K562 (cell line): Measurements from ENCODE around the gene KPNB1. TPM values are rescaled to one million over a fixed set of nuclear protein-coding genes. Genes with fewer than 3 reads are reported as not detected.

ENCODE experiments used
- ATAC-seq: fragments of 200-7000 bp; cut with Tn5 transposase; 3 replicates; pipeline ENCODE4 v1.9.1; 2020; ENCODE audit warnings: moderate library complexity
- BruUV-seq: library from RNA; stranded (reverse); fragments of 400-500 nt; replicated peaks from 2 replicates; lab custom pipeline; 2021; lab: Mats Ljungman, UMichigan
- CTCF ChIA-PET: fragments of 300-600 bp; formaldehyde crosslinking; extraction: SDS; loops from one replicate; lab custom pipeline; 2021; ENCODE audit warnings: low intra/inter-chr PET ratio; lab: Yijun Ruan, JAX
- POLR2A ChIA-PET: fragments of 300-600, 350-650 bp; sonication (Branson Sonifier 250); formaldehyde crosslinking; extraction: SDS; loops from one replicate; lab custom pipeline; 2021; ENCODE audit warnings: antibody characterized with exemption, inconsistent platforms; lab: Yijun Ruan, JAX
- DNase-seq, 4 experiments: peaks; one replicate each; pipeline versions ENCODE4 v3.0.0 to v3.0.0-alpha.2; 2011 to 2018; ENCODE audit warnings: low spot score in 3 of 4, mixed read lengths in 3 of 4; ENCODE audit errors: extremely low read depth in 1 of 4
- FAIRE-seq: peaks from 2 replicates; lab custom pipeline; 2011; peaks lifted over from hg19 to GRCh38; lab: Jason Lieb, UNC
- H2AFZ ChIP-seq: 2 replicates; pipeline ENCODE4 v1.6.0; 2011; ENCODE audit warnings: low read depth, low read length, control low read depth, inconsistent platforms
- H3K27ac ChIP-seq: fragments of 200-600 bp; 3 replicates; pipeline ENCODE4 v1.8.0; 2011; ENCODE audit warnings: low read depth, mild to moderate bottlenecking, control low read depth, inconsistent platforms, low read length, moderate library complexity, mixed read lengths; ENCODE audit errors: extremely low read depth
- H3K27me3 ChIP-seq, 2 experiments: fragments of 300-600 bp in 1 of 2; 2 replicates in 1 of 2; 3 replicates in 1 of 2; pipeline versions ENCODE4 v1.6.0 to v1.8.0; 2011; ENCODE audit warnings: inconsistent platforms in 2 of 2, low read length in 2 of 2, mild to moderate bottlenecking in 1 of 2, mixed read lengths in 1 of 2, moderate library complexity in 1 of 2; ENCODE audit not compliant: control insufficient read depth in 2 of 2, insufficient read depth in 2 of 2
- H3K36me3 ChIP-seq: fragments of 300-600 bp; 3 replicates; pipeline ENCODE4 v1.8.0; 2011; ENCODE audit warnings: mild to moderate bottlenecking, low read length, inconsistent platforms; ENCODE audit not compliant: control insufficient read depth, insufficient read depth
- H3K4me1 ChIP-seq, 2 experiments: fragments of 200-600 bp in 1 of 2; replicated peaks in 1 of 2; 2 replicates in 1 of 2; 3 replicates in 1 of 2; pipeline versions ENCODE4 v1.5.1 to v1.8.0; 2011; ENCODE audit warnings: inconsistent platforms in 2 of 2, low read length in 2 of 2, mild to moderate bottlenecking in 1 of 2, mixed read lengths in 1 of 2, moderate library complexity in 1 of 2; ENCODE audit not compliant: control insufficient read depth in 2 of 2, insufficient read depth in 2 of 2
- H3K4me2 ChIP-seq: 2 replicates; pipeline ENCODE4 v1.6.1; 2011; ENCODE audit warnings: low read length, control low read depth, inconsistent platforms, mixed read lengths; ENCODE audit not compliant: insufficient read depth
- H3K4me3 ChIP-seq: fragments of 200-600 bp; sonication (generic), shearing (Covaris generic); 2 replicates; pipeline ENCODE4 v1.5.1; 2016; ENCODE audit warnings: control low read depth, inconsistent platforms
- H3K79me2 ChIP-seq: fragments of 200-600 bp; 3 replicates; pipeline ENCODE4 v1.8.0; 2011; ENCODE audit warnings: low read length, inconsistent platforms; ENCODE audit not compliant: control insufficient read depth, insufficient read depth
- H3K9ac ChIP-seq, 2 experiments: 2 replicates each; pipeline versions ENCODE4 v1.6.0 to v1.6.1; 2011; ENCODE audit warnings: low read depth in 2 of 2, low read length in 2 of 2, control low read depth in 1 of 2, inconsistent platforms in 1 of 2, mild to moderate bottlenecking in 1 of 2, mixed read lengths in 1 of 2; ENCODE audit not compliant: insufficient read depth in 1 of 2
- H3K9me1 ChIP-seq: one replicate; pipeline ENCODE4 v1.6.0; 2011; ENCODE audit warnings: inconsistent platforms, mild to moderate bottlenecking, low read length, moderate library complexity; ENCODE audit not compliant: control insufficient read depth, insufficient read depth
- H3K9me3 ChIP-seq: replicated peaks from 2 replicates; pipeline ENCODE4 v1.5.1; 2011; ENCODE audit warnings: low read depth, low read length, inconsistent platforms; ENCODE audit not compliant: control insufficient read depth, insufficient read depth
- H4K20me1 ChIP-seq: replicated peaks from 2 replicates; pipeline ENCODE4 v1.6.1; 2011; ENCODE audit warnings: low read length, inconsistent platforms, mixed read lengths; ENCODE audit not compliant: control insufficient read depth, insufficient read depth
- ATF4 ChIP-seq: fragments of 450-650 bp; formaldehyde crosslinking; IDR thresholded peaks from 2 replicates; pipeline ENCODE4 v1.4.0; 2022; ENCODE audit warnings: mild to moderate bottlenecking, moderate library complexity
- CCAR2 ChIP-seq: fragments of 200-400 bp; formaldehyde crosslinking; IDR thresholded peaks from 2 replicates; pipeline ENCODE4 v1.6.1; 2017; ENCODE audit warnings: mild to moderate bottlenecking, low read depth, low read length
- GABPB2 ChIP-seq: fragments of 250-450 bp; sonication (Bioruptor Pico); conservative IDR thresholded peaks from 2 replicates; pipeline ENCODE4 v1.5.1; 2021; ENCODE audit warnings: mild to moderate bottlenecking
- GATA2 ChIP-seq: sonication (generic); formaldehyde crosslinking; IDR thresholded peaks from 2 replicates; pipeline ENCODE4 v1.4.0; 2020; ENCODE audit warnings: mild to moderate bottlenecking, missing genetic modification reagents
- PPARD ChIP-seq: fragments of 250-450 bp; sonication (Bioruptor Pico); IDR thresholded peaks from 2 replicates; pipeline ENCODE4 v1.8.0; 2022; ENCODE audit warnings: inconsistent platforms, mild to moderate bottlenecking, moderate library complexity
- RBM17 ChIP-seq: fragments of 200-400 bp; formaldehyde crosslinking; IDR thresholded peaks from 2 replicates; pipeline ENCODE4 v1.6.1; 2017; ENCODE audit warnings: low read depth, mild to moderate bottlenecking, low read length, borderline replicate concordance
- ZNF316 ChIP-seq: fragments of 450-650 bp; IDR thresholded peaks from 2 replicates; pipeline ENCODE4 v1.6.1; 2016
- ZNF57 ChIP-seq: fragments of 450-650 bp; formaldehyde crosslinking; IDR thresholded peaks from 2 replicates; pipeline ENCODE4 v1.4.0; 2020; ENCODE audit warnings: mild to moderate bottlenecking, moderate library complexity
- WGBS: fragments of 100-300 bp; shearing (Covaris generic); methylation state at CpG from one replicate; pipeline ENCODE4 v1.1.6; 2016; ENCODE audit warnings: low coverage, mixed read lengths; ENCODE audit not compliant: insufficient coverage; ENCODE audit errors: missing lambda C conversion rate; 5-methylcytosine and 5-hydroxymethylcytosine counted together
- in situ Hi-C: fragments of 300-500 bp; cut with MboI; formaldehyde crosslinking; loops from 4 replicates; pipeline ENCODE4 v1.15.0; 2018; ENCODE audit warnings: inconsistent platforms, mixed read lengths
- intact Hi-C: fragments of 100-400 bp; cut with micrococcal nuclease; formaldehyde crosslinking; loops from 2 replicates; pipeline ENCODE4 v1.14.2; 2022
- polyA plus RNA-seq, 8 experiments: library from polyadenylated mRNA; depleted of rRNA in 4 of 8; stranded (reverse) in 5 of 8; unstranded in 3 of 8; fragments of >200 nt; fragmentation: Nextera tagmentation in 2 of 8; fragmentation: Illumina TruSeq in 1 of 8; extraction: Ambion mirVana in 2 of 8; extraction: Trizol in 1 of 8; gene quantifications; 2 replicates each; pipeline versions ENCODE4 v1.2.1 to v1.2.3, GENCODE V29; 2011 to 2014; ENCODE audit warnings: inconsistent platforms in 1 of 8, missing spikeins in 1 of 8
- total RNA-seq, 7 experiments: library from RNA; depleted of rRNA in 6 of 7; stranded (reverse); fragments of >200 nt in 6 of 7; fragmentation: Illumina TruSeq in 2 of 7; extraction: Trizol in 2 of 7; gene quantifications; 2 replicates each; pipeline versions ENCODE4 v1.2.1 to v1.2.3, GENCODE V29; 2011 to 2021; ENCODE audit warnings: low replicate concordance in 1 of 7

KPNB1 gene
- total and polyA plus RNA-seq, 9 of the 15 experiments (the other 6 are each of a cell fraction or from before 2014, with no cell fraction given): 154 to 622 (median 354) TPM

- no peaks in the 10 kb centered on the region for H3K9me1 ChIP-seq
- in situ Hi-C loops: loop anchor here (25.0 kb wide), 1 partner anchor 620 kb away; the partner anchor contains the start of gene RPRML
- H3K79me2 ChIP-seq: no peaks in the 10 kb centered on the region
- BruUV-seq: no TSS peak
- ATAC-seq (no peak), FAIRE-seq (no peak), DNase-seq (no peak)
- POLR2A ChIA-PET: interaction anchor here (1.3 kb wide), 1 partner anchor 10 kb away, joined by 5 read pairs; no protein-coding TSS in a partner anchor
- WGBS: 90% methylated on average over 3 of the region's 3 CpGs
- H3K27ac ChIP-seq: no peak overlapping the region
- no peaks in the 10 kb centered on the region for H3K9me3 ChIP-seq
- TF ChIP-seq ZNF57 (no peak), ZNF316 (0 out of 2 replicates have a peak, but pooled peaks have one; percentile 9), GABPB2 (CRISPR knock-in tag) (no peak), CCAR2 (no peak), GATA2 (CRISPR knock-in tag) (no peak), RBM17 (no peak), ATF4 (CRISPR knock-in tag) (no peak), PPARD (no peak)
- no peak overlapping the region for H3K9ac ChIP-seq
- intact Hi-C loops: no loop called here
- H3K36me3 ChIP-seq: peaks cover 64% of the 10 kb centered on the region
- peaks cover 0 to 4% of the 10 kb centered on the region in 2 experiments; a peak in 3 of 5 replicates for H3K4me1 ChIP-seq
- H2AFZ ChIP-seq: no peak overlapping the region
- H3K4me3 ChIP-seq: no peak overlapping the region
- CTCF ChIA-PET: no interaction called here
- H3K4me2 ChIP-seq: no peak overlapping the region
- H3K27me3 ChIP-seq: no peaks in the 10 kb centered on the region
- no peaks in the 10 kb centered on the region for H4K20me1 ChIP-seq
Measured at GRCh38 chr17:47607481-47607880, 42.2 kb upstream of the KPNB1 start.
